ENCODE measurements around the gene BBS9. TPM values are rescaled to one million over a fixed set of nuclear protein-coding genes. Genes with fewer than 3 reads are reported as not detected.
A peak's percentile ranks its signal among the peaks of the same experiment; 100 is the strongest.

Gene BBS9
- total and polyA plus RNA-seq, 4 donors = 3.5 to 37.2 (median 14.2) TPM

DNA sequence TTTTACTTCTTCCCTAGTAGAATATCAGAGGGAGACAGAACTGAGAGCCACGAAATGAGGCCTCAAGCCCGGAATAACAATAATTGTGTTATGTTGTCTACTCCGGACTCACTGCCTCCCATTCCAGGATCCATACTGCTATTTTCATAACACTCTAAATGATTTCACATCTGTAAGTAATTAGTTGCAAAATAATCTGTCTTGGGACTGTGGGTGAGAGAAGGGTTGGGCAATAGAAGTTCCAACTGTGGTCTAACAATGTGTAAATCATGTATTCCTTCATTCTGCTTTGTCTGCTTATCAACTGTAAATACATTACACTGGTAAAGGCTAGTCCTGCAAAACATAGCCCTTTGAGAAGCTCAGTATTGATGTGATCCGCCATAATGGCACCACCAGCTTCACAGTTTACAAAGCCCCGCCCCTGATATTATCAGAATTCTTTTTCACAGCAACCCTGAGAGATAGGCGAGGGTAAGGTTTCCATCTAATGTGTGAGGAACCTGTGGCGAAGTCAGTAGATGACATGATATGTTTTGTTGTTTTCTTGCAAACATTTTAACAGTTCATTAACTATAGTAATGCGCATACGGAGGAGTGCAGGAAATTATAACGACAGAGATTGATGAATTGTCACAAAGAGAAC is 510.3 kb downstream of the BBS9 start:
- Histone ChIP-seq H3K4me3 (ENCODE audit: low read length in 2 of 2) (no peak overlapping the region), H3K9me3 (ENCODE audit: control insufficient read depth, low read length) (no peaks in the 10 kb centered on the region), H3K4me1 (ENCODE audit: control insufficient read depth in 1 of 2, insufficient read depth in 2 of 2, low read length in 2 of 2) (no peaks in the 10 kb centered on the region), H3K27me3 (ENCODE audit: control insufficient read depth in 1 of 2, insufficient read depth in 2 of 2, low read length in 1 of 2) (no peaks in the 10 kb centered on the region), H3K36me3 (ENCODE audit: control insufficient read depth in 1 of 2, insufficient read depth in 2 of 2, low read length in 1 of 2) (peaks cover 0 to 4% of the 10 kb centered on the region in 2 donors), H3K27ac (ENCODE audit: low read depth in 1 of 2, low read length in 2 of 2) (no peak overlapping the region)
- peak; percentile 77 for ATAC-seq (ENCODE audit: low FRiP score)
- intact Hi-C loops (cut with DNase I) = no loop called here
- WGBS, 2 donors = 93 to 94% methylated on average over 10 of the region's 10 CpGs
- DNase-seq = no peak

DNA sequence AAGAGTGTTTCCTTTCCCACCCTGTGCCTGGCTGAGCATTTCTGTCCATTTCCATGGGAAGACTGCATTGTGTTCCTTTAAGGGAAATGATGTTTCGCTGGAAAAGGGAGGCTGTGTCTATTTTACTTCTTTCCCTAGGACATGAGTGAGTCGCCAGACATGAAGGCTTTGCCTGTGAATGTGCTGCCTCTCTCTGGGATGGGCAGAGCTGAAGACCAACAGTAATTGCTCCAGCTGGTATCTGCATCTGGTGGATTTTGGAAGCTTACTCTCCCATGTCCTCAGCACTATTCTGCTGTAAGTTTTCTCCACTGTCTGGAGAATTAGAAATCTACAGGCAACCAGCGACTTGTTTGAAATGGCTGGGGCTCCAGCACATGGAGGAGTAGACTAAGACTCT is 511.4 kb downstream of the BBS9 start:
- no peak for ATAC-seq (ENCODE audit: low FRiP score)
- H3K4me3 ChIP-seq (ENCODE audit: low read length in 2 of 2) = no peak overlapping the region
- no peak for DNase-seq
- intact Hi-C loops (cut with DNase I) = no loop called here
- H3K4me1 ChIP-seq (ENCODE audit: control insufficient read depth in 1 of 2, insufficient read depth in 2 of 2, low read length in 2 of 2) = no peaks in the 10 kb centered on the region
- H3K36me3 ChIP-seq (ENCODE audit: control insufficient read depth in 1 of 2, insufficient read depth in 2 of 2, low read length in 1 of 2) = peaks cover 0 to 4% of the 10 kb centered on the region in 2 donors
- H3K27ac ChIP-seq (ENCODE audit: low read depth in 1 of 2, low read length in 2 of 2) = no peak overlapping the region
- no peaks in the 10 kb centered on the region for H3K9me3 ChIP-seq (ENCODE audit: control insufficient read depth, low read length)
- WGBS, 2 donors = 82 to 91% methylated on average over 3 of the region's 3 CpGs
- H3K27me3 ChIP-seq (ENCODE audit: control insufficient read depth in 1 of 2, insufficient read depth in 2 of 2, low read length in 1 of 2) = no peaks in the 10 kb centered on the region

DNA sequence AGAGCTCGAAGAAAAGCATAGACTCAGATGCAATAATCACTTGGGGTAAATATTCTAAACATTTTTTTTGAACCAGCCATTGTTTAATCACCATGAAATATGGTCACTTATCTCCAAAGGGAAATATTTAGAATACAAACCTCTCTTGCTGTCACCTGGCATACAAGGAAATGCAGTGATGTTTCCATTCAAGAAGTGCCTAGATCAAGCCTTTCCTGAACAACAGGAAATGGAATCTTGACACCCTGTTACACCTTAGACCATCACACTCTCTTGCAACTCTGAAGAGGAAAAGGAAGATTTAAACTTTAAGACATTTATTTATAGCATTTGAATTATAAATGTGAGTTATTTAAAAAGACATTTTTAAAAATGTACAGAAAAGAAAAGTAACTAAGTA is 512.9 kb downstream of the BBS9 start:
- H3K4me3 ChIP-seq (ENCODE audit: low read length in 2 of 2) = no peak overlapping the region
- ATAC-seq (ENCODE audit: low FRiP score) (no peak), DNase-seq (no peak)
- H3K4me1 ChIP-seq (ENCODE audit: control insufficient read depth in 1 of 2, insufficient read depth in 2 of 2, low read length in 2 of 2) = no peaks in the 10 kb centered on the region
- H3K27me3 ChIP-seq (ENCODE audit: control insufficient read depth in 1 of 2, insufficient read depth in 2 of 2, low read length in 1 of 2) = no peaks in the 10 kb centered on the region
- intact Hi-C loops (cut with DNase I) = no loop called here
- H3K27ac ChIP-seq (ENCODE audit: low read depth in 1 of 2, low read length in 2 of 2) = no peak overlapping the region
- WGBS, 2 donors = 80 to 81% methylated on average over 1 of the region's 1 CpG
- peaks cover 0 to 4% of the 10 kb centered on the region in 2 donors for H3K36me3 ChIP-seq (ENCODE audit: control insufficient read depth in 1 of 2, insufficient read depth in 2 of 2, low read length in 1 of 2)
- H3K9me3 ChIP-seq (ENCODE audit: control insufficient read depth, low read length) = no peaks in the 10 kb centered on the region

DNA sequence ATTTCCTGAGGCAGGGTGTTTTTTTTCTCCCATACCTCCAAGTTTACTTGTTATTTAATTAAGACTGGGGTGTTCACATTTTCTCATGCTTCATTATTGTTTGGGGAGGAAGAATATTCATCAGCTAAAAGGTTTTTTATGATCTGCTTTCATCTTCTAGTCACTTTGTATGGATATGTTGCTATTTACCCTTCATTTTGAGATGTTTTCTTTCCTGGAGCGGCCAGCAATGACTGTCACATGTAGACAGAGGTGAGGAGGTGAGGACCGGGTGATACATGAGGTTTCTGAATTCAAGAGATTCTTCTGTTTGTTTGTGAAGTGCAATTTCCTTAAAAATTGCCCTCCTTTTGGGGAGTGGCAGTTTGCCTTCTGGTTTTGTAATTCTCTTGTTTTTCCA is 514.2 kb downstream of the BBS9 start:
- Histone ChIP-seq H3K27ac (ENCODE audit: low read depth in 1 of 2, low read length in 2 of 2) (no peak overlapping the region), H3K4me3 (ENCODE audit: low read length in 2 of 2) (no peak overlapping the region), H3K36me3 (ENCODE audit: control insufficient read depth in 1 of 2, insufficient read depth in 2 of 2, low read length in 1 of 2) (peaks cover 0 to 4% of the 10 kb centered on the region in 2 donors), H3K27me3 (ENCODE audit: control insufficient read depth in 1 of 2, insufficient read depth in 2 of 2, low read length in 1 of 2) (no peaks in the 10 kb centered on the region), H3K9me3 (ENCODE audit: control insufficient read depth, low read length) (no peaks in the 10 kb centered on the region), H3K4me1 (ENCODE audit: control insufficient read depth in 1 of 2, insufficient read depth in 2 of 2, low read length in 2 of 2) (no peaks in the 10 kb centered on the region)
- ATAC-seq (ENCODE audit: low FRiP score) (no peak), DNase-seq (no peak)
- intact Hi-C loops (cut with DNase I) = no loop called here
- 80 to 83% methylated on average over 2 of the region's 2 CpGs for whole genome bisulfite sequencing, 2 donors

DNA sequence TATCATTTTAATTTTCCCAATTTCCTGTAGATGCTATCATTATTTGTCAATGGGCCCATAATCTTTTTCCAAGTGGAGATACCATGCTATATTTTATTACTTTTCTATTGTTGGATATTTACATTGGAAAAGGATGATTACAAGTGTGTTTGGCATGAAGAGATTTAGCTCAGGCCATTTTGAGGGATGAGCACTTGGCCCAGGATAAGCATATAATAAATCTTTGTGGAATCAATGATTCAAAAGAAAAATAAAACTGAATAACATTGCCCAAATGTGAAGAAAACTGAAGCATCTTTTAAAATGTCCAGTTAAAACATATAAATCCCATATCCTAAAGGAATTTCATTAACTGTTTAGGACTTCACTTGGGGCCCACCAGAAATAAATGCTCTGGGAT is 515.1 kb downstream of the BBS9 start:
- Histone ChIP-seq H3K9me3 (ENCODE audit: control insufficient read depth, low read length) (no peaks in the 10 kb centered on the region), H3K36me3 (ENCODE audit: control insufficient read depth in 1 of 2, insufficient read depth in 2 of 2, low read length in 1 of 2) (peaks cover 0 to 4% of the 10 kb centered on the region in 2 donors), H3K4me1 (ENCODE audit: control insufficient read depth in 1 of 2, insufficient read depth in 2 of 2, low read length in 2 of 2) (no peaks in the 10 kb centered on the region), H3K27me3 (ENCODE audit: control insufficient read depth in 1 of 2, insufficient read depth in 2 of 2, low read length in 1 of 2) (no peaks in the 10 kb centered on the region), H3K4me3 (ENCODE audit: low read length in 2 of 2) (no peak overlapping the region), H3K27ac (ENCODE audit: low read depth in 1 of 2, low read length in 2 of 2) (no peak overlapping the region)
- intact Hi-C loops (cut with DNase I) = no loop called here
- DNase-seq = no peak
- ATAC-seq (ENCODE audit: low FRiP score) = no peak

DNA sequence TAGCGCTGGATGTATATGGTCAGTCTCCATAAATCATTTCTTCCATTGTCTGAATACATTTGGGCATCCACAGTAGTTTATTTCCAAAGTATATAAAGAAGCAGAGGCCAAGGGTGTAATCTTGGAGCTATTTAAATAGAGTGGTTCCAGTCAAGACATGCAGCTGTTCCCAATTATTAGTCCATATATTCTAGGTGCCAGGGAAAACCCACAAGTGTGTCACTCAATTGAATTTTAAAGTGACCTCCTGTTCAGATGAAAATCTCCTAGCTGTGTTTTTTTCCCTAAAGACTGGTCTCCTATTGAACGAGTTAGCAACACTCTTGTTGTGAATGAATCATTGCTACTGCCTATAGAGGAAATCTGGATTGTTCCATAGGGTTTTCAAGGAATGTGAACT is 515.7 kb downstream of the BBS9 start:
- WGBS, 2 donors = 79 to 85% methylated on average over 2 of the region's 2 CpGs
- Histone ChIP-seq H3K9me3 (ENCODE audit: control insufficient read depth, low read length) (no peaks in the 10 kb centered on the region), H3K4me1 (ENCODE audit: control insufficient read depth in 1 of 2, insufficient read depth in 2 of 2, low read length in 2 of 2) (no peaks in the 10 kb centered on the region), H3K36me3 (ENCODE audit: control insufficient read depth in 1 of 2, insufficient read depth in 2 of 2, low read length in 1 of 2) (peaks cover 0 to 4% of the 10 kb centered on the region in 2 donors), H3K27me3 (ENCODE audit: control insufficient read depth in 1 of 2, insufficient read depth in 2 of 2, low read length in 1 of 2) (no peaks in the 10 kb centered on the region), H3K4me3 (ENCODE audit: low read length in 2 of 2) (no peak overlapping the region), H3K27ac (ENCODE audit: low read depth in 1 of 2, low read length in 2 of 2) (no peak overlapping the region)
- intact Hi-C loops (cut with DNase I) = no loop called here
- no peak for DNase-seq
- ATAC-seq (ENCODE audit: low FRiP score) = no peak

DNA sequence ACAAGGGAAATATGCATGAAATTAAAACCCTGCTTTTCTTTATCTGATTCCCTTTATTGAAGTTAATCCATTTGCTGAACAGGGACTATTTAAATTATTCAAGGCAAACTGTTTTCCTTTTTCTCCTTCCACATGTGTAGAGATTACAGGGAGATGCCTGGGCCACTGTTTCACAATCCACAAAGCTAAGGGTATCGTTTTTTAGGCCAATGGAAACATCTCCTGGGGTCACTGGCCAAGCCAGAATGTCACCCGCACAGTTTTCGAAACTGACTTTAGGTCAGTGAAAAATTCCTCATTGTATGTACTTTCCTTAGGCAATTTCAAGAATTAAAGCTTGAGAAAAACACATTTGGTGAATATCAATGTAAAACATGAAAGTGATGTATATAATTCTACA is 516.8 kb downstream of the BBS9 start:
- Histone ChIP-seq H3K27ac (ENCODE audit: low read depth in 1 of 2, low read length in 2 of 2) (no peak overlapping the region), H3K9me3 (ENCODE audit: control insufficient read depth, low read length) (no peaks in the 10 kb centered on the region), H3K4me1 (ENCODE audit: control insufficient read depth in 1 of 2, insufficient read depth in 2 of 2, low read length in 2 of 2) (no peaks in the 10 kb centered on the region), H3K36me3 (ENCODE audit: control insufficient read depth in 1 of 2, insufficient read depth in 2 of 2, low read length in 1 of 2) (no peaks in the 10 kb centered on the region), H3K4me3 (ENCODE audit: low read length in 2 of 2) (no peak overlapping the region), H3K27me3 (ENCODE audit: control insufficient read depth in 1 of 2, insufficient read depth in 2 of 2, low read length in 1 of 2) (no peaks in the 10 kb centered on the region)
- 61 to 63% methylated on average over 3 of the region's 3 CpGs for WGBS, 2 donors
- intact Hi-C loops (cut with DNase I) = no loop called here
- DNase-seq (no peak), ATAC-seq (ENCODE audit: low FRiP score) (no peak)

DNA sequence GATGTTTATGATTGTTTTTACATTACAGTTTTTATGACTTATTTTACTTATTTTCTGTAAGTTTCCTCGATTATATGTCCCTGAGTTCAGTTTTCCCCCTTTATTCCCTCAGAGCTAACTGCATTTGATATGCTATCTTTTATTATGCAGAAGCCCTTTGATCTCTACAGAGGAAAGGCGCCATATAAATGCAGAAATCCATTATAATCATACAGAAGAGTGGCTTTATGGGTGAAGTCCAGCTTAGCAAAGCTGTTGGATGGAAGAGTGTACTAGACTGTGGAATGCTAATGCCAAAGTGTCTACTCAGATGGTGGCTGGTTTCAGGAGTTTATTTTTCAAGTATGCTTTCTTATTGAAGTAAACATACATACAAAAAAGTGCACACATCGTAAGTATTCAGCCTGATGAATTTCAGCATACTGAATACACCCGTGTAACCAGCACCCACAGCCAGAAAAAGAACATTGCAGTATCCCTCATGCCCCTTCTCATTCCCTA is 517.6 kb downstream of the BBS9 start:
- Histone ChIP-seq H3K9me3 (ENCODE audit: control insufficient read depth, low read length) (no peaks in the 10 kb centered on the region), H3K4me1 (ENCODE audit: control insufficient read depth in 1 of 2, insufficient read depth in 2 of 2, low read length in 2 of 2) (no peaks in the 10 kb centered on the region), H3K36me3 (ENCODE audit: control insufficient read depth in 1 of 2, insufficient read depth in 2 of 2, low read length in 1 of 2) (no peaks in the 10 kb centered on the region), H3K27me3 (ENCODE audit: control insufficient read depth in 1 of 2, insufficient read depth in 2 of 2, low read length in 1 of 2) (no peaks in the 10 kb centered on the region), H3K27ac (ENCODE audit: low read depth in 1 of 2, low read length in 2 of 2) (no peak overlapping the region), H3K4me3 (ENCODE audit: low read length in 2 of 2) (no peak overlapping the region)
- intact Hi-C loops (cut with DNase I) = no loop called here
- WGBS, 2 donors = 93 to 95% methylated on average over 4 of the region's 4 CpGs
- ATAC-seq (ENCODE audit: low FRiP score) = no peak
- DNase-seq = no peak

Measured in aorta (tissue), 5 donors.